Retinal pigment epithelial cell (primary cell): ENCODE results near the gene ZDHHC13.

Source experiments
- DNase-seq: peaks from one replicate; pipeline ENCODE4 v3.0.0-alpha.2; 2010; ENCODE audit warnings: low read depth
- H3K4me3 ChIP-seq: 2 replicates; pipeline ENCODE4 v1.5.1; 2011; ENCODE audit warnings: mild to moderate bottlenecking, low read length, control low read depth, moderate library complexity
- CTCF ChIP-seq: conservative IDR thresholded peaks from 2 replicates; pipeline ENCODE4 v1.5.1; 2011; ENCODE audit warnings: low read depth, low read length, control low read depth, inconsistent platforms

ZDHHC13 gene

GRCh38 chr11:19168090-19168489, 51.1 kb downstream of the ZDHHC13 start:
- H3K4me3 ChIP-seq: no peak overlapping the region
- no peak for DNase-seq
- no peak for TF ChIP-seq CTCF

- no peak for TF ChIP-seq CTCF
- DNase-seq: no peak
- H3K4me3 ChIP-seq: no peak overlapping the region
These were observed 56.2 kb downstream of the ZDHHC13 start for GRCh38 chr11:19173004-19173689.

GRCh38 chr11:19173964-19174638, 57.1 kb downstream of the ZDHHC13 start:
- no peak for DNase-seq
- H3K4me3 ChIP-seq: no peak overlapping the region
- TF ChIP-seq CTCF: no peak

GRCh38 chr11:19176629-19177186, 59.7 kb downstream of the ZDHHC13 start:
- no peak for TF ChIP-seq CTCF
- no peak overlapping the region for H3K4me3 ChIP-seq
- no peak for DNase-seq

- no peak for TF ChIP-seq CTCF
- no peak overlapping the region for H3K4me3 ChIP-seq
- DNase-seq: no peak
These were observed 64.7 kb downstream of the ZDHHC13 start for GRCh38 chr11:19181531-19182261.

- H3K4me3 ChIP-seq: no peak overlapping the region
- DNase-seq: no peak
- no peak for TF ChIP-seq CTCF
These were observed 66.7 kb downstream of the ZDHHC13 start for GRCh38 chr11:19183646-19184045.
